RWPE1 (cell line): Measurements from ENCODE around the gene ACVR1.

Experiments
- CTCF ChIA-PET: fragments of 350-600 bp; sonication (Branson Sonifier 250); formaldehyde crosslinking; extraction: SDS; loops from one replicate; lab custom pipeline; 2021; lab: Yijun Ruan, JAX
- POLR2A ChIA-PET: fragments of 400-600 bp; formaldehyde crosslinking; extraction: SDS; loops from one replicate; lab custom pipeline; 2020; ENCODE audit warnings: antibody characterized with exemption; ENCODE audit not compliant: low non-redundant PET; lab: Yijun Ruan, JAX
- DNase-seq: peaks from one replicate; pipeline ENCODE4 v3.0.0; 2012; ENCODE audit warnings: low spot score
- H3K27ac ChIP-seq: fragments of 450-650 bp; 2 replicates; pipeline ENCODE4 v1.5.1; 2017
- TF ChIP-seq, protein P1 (sequence below): fragments of 450-650 bp; conservative IDR thresholded peaks from 2 replicates; pipeline ENCODE4 v1.5.1; 2017; ENCODE audit warnings: low read depth, mild to moderate bottlenecking

The ACVR1 gene

DNA sequence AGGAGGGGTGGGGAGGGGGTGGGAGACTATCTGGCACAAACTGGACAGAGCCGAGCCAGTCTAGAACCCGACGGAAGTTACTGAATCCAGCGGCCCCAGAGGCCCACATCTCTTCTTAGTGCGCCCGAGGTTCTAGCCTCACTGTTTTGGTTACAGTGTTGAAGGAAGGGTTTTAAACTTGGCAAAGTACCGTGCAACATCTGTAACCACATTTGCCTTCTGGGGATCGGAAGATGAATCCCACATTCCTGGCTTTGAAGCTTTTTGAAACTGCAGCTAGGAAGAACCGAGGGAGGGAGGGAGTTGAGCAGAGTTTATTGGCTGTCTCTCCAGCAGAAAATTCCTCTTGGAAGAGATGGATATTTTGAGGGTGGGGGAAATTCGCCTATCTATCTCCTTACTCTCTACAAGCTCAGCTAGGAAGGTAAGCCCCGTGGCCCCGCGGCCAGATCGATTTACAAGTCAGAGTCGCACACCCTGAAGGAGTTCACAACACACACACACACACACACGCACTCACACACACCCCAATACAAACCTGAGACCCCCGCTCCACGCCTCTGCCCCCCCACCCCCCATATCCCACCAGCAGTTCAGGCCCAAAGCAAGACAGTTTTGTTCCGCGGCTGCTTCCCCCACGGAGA, 1.0 kb downstream of the ACVR1 start:
- DNase-seq: peak; percentile 57
- peak overlapping the region; percentile 91 for H3K27ac ChIP-seq
- TF ChIP-seq, protein P1, sequence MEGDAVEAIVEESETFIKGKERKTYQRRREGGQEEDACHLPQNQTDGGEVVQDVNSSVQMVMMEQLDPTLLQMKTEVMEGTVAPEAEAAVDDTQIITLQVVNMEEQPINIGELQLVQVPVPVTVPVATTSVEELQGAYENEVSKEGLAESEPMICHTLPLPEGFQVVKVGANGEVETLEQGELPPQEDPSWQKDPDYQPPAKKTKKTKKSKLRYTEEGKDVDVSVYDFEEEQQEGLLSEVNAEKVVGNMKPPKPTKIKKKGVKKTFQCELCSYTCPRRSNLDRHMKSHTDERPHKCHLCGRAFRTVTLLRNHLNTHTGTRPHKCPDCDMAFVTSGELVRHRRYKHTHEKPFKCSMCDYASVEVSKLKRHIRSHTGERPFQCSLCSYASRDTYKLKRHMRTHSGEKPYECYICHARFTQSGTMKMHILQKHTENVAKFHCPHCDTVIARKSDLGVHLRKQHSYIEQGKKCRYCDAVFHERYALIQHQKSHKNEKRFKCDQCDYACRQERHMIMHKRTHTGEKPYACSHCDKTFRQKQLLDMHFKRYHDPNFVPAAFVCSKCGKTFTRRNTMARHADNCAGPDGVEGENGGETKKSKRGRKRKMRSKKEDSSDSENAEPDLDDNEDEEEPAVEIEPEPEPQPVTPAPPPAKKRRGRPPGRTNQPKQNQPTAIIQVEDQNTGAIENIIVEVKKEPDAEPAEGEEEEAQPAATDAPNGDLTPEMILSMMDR: no peak
- ChIA-PET POLR2A (no interaction called here), CTCF (interaction anchor here (0.6 kb wide), 2 partner anchors 86 to 301 kb away, joined by 3 read pairs; no protein-coding TSS in a partner anchor)

DNA sequence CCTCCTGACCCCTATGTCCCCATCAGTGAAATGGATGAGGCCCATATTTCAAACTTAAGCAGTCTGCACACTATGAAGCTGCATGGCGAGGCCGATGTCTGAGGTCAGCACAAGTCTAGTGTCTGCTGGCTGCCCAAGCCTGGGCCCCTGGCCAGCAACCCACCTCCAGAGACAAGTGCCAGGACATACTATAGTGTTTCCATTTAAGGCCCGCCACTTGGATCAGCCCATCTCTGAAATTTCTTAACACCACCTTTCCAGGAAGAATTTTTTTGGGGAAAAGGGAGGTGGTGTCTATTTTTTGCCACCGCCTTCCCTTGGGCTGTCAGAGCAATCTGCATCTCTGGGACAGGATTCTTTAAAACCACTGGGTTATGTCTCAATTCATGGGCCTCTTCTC, 1.8 kb downstream of the ACVR1 start:
- POLR2A ChIA-PET: no interaction called here

DNA sequence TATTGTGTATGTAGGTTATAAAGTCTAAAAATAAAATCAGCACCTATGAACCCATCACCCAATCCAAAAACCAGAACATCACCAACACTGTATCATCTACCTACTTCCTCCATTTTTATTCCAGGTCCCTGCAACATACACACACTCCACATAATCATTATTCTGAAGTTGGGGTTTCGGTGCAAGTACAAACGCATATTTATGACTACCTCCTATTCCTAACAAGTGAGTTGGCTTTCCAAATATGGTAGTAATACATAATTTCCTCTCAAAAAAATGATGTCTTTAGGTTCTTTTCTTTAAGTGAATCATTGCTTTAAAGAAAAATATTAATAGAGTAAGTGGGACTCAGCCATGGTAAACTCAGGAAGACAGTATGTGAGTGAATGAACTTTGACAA, 3.3 kb downstream of the ACVR1 start:
- no peak overlapping the region for H3K27ac ChIP-seq
- DNase-seq: peak; percentile 27
- TF ChIP-seq, protein P1: no peak
- ChIA-PET CTCF (interaction anchor here (0.6 kb wide), 2 partner anchors 147 to 1129 kb away, joined by 3 read pairs; no protein-coding TSS in a partner anchor), POLR2A (no interaction called here)

More for the DNA sequence above, 1.8 kb downstream of the ACVR1 start:
- TF ChIP-seq, protein P1: no peak
- no peak for DNase-seq
- CTCF ChIA-PET: interaction anchor here (0.6 kb wide), 2 partner anchors 85 to 150 kb away, joined by 3 to 5 read pairs; no protein-coding TSS in a partner anchor
- peak overlapping the region; percentile 91 for H3K27ac ChIP-seq

DNA sequence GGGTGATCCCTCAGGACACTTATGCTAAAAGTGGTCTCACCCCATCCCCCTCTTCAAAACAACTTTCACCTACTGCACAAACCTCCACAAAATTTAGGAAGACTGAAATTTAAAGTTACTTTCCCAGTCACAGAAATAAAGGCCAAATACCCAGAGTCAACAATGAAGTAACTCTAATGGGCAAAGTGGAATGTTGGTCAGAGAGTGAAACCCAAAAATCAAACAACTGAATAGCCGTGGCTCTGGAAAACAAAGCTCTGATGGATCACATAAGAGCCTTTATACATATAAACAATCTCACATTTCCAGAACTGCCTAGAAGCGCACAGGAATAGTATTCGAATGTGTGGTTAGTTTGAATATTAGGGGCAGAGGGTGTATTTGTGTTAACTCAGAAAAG, 4.7 kb downstream of the ACVR1 start:
- POLR2A ChIA-PET: no interaction called here
- CTCF ChIA-PET: no interaction called here
- DNase-seq: no peak
- TF ChIP-seq, protein P1: no peak
- H3K27ac ChIP-seq: no peak overlapping the region

DNA sequence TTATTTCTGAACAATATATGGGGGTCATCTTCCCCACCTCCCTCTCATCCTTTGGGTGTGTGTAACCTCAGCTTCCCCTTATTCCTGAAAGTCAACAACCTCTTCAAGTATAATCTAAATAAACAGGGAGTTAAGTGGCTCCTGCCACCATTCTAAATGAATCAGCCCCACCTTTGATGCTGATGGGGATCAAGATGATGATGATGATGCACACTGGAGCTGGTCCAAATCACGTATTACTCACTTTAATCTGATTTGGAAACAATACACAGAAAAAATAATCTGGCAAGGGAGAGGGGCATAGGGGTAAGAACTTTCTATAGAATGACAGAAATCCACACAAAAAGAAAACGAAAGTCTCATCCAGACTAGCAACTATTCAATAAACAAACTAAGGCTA, 7.1 kb downstream of the ACVR1 start:
- TF ChIP-seq, protein P1: no peak
- CTCF ChIA-PET: no interaction called here
- DNase-seq: no peak
- POLR2A ChIA-PET: no interaction called here
- H3K27ac ChIP-seq: no peak overlapping the region

DNA sequence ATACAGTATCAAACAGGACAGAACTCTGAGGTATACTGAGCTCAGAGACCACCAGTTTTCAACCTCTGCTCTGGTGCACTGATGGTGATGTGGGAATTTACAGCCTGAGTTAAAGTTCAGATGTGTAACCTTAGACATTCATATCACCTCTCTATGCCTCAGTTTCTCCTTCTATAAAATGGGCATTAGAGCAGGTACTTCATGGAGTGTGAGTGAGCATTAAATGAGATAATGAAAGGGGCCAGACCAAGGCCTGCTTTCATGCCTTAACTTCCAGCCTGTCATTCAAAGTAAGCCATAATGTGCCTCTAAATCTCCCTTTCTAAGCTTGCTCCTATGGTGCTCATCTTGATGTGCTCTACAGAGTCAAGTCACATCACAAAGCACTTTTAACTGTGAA, 8.4 kb downstream of the ACVR1 start:
- DNase-seq: no peak
- POLR2A ChIA-PET: no interaction called here
- TF ChIP-seq, protein P1: no peak
- CTCF ChIA-PET: no interaction called here
- no peak overlapping the region for H3K27ac ChIP-seq
